Smooth muscle cell (in vitro differentiated cells): Measurements from ENCODE around the gene TBX2. TPM values are rescaled to one million over a fixed set of nuclear protein-coding genes. Genes with fewer than 3 reads are reported as not detected.

Source experiments
- DNase-seq: peaks from one replicate; lab custom pipeline; 2025; ENCODE audit not compliant: unreplicated experiment; lab: John Stamatoyannopoulos, UW
- H2AFZ ChIP-seq: fragments of 200-600 bp; sonication (generic); 2 replicates; pipeline ENCODE4 v1.6.0; 2016; ENCODE audit warnings: antibody characterized with exemption, low read depth, mild to moderate bottlenecking
- H3F3A ChIP-seq: fragments of 200-600 bp; sonication (generic); 2 replicates; pipeline ENCODE4 v1.6.0; 2017; ENCODE audit warnings: antibody characterized with exemption, low read depth
- H3K27ac ChIP-seq: fragments of 200-600 bp; sonication (generic); 2 replicates; pipeline ENCODE4 v1.5.1; 2016; ENCODE audit warnings: low read depth, mild to moderate bottlenecking
- H3K27me3 ChIP-seq: fragments of 200-600 bp; sonication (generic); 2 replicates; pipeline ENCODE4 v1.6.1; 2016; ENCODE audit warnings: low read depth, mild to moderate bottlenecking
- H3K36me3 ChIP-seq: fragments of 200-600 bp; sonication (generic); 2 replicates; pipeline ENCODE4 v1.5.1; 2016; ENCODE audit warnings: low read depth
- H3K4me1 ChIP-seq: fragments of 200-600 bp; sonication (generic); 2 replicates; pipeline ENCODE4 v1.5.1; 2016; ENCODE audit warnings: low read depth
- H3K4me2 ChIP-seq: fragments of 200-600 bp; sonication (generic); 2 replicates; pipeline ENCODE4 v1.6.0; 2016; ENCODE audit warnings: mild to moderate bottlenecking
- H3K4me3 ChIP-seq: fragments of 200-600 bp; sonication (generic); 2 replicates; pipeline ENCODE4 v1.5.1; 2016; ENCODE audit warnings: mild to moderate bottlenecking
- H3K79me2 ChIP-seq: fragments of 200-600 bp; sonication (generic); 2 replicates; pipeline ENCODE4 v1.6.0; 2016; ENCODE audit warnings: low read depth, mild to moderate bottlenecking
- H3K9ac ChIP-seq: fragments of 200-600 bp; sonication (generic); 2 replicates; pipeline ENCODE4 v1.6.0; 2016; ENCODE audit warnings: low read depth
- H3K9me3 ChIP-seq: fragments of 200-600 bp; sonication (generic); replicated peaks from 2 replicates; pipeline ENCODE4 v1.5.1; 2016; ENCODE audit warnings: low read depth
- H4K20me1 ChIP-seq: fragments of 200-600 bp; sonication (generic); 2 replicates; pipeline ENCODE4 v1.6.0; 2016; ENCODE audit warnings: low read depth
- CTCF ChIP-seq: fragments of 200-600 bp; sonication (generic); IDR thresholded peaks from 2 replicates; pipeline ENCODE4 v1.5.1; 2017; ENCODE audit warnings: borderline replicate concordance, mild to moderate bottlenecking, antibody characterized with exemption; ENCODE audit not compliant: insufficient read depth, poor library complexity, severe bottlenecking
- WGBS: methylation state at CpG from one replicate; pipeline ENCODE4 v1.1.7; 2016; ENCODE audit warnings: low lambda C conversion rate; 5-methylcytosine and 5-hydroxymethylcytosine counted together
- polyA plus RNA-seq: library from polyadenylated mRNA; unstranded; fragments of >200 nt; fragmentation: Nextera tagmentation; extraction: Ambion mirVana; gene quantifications from 2 replicates; pipeline ENCODE4 v1.2.1, GENCODE V29; 2016
- total RNA-seq: library from RNA; depleted of rRNA; stranded (reverse); fragments of >200 nt; gene quantifications from 2 replicates; pipeline ENCODE4 v1.2.3, GENCODE V29; 2014

TBX2 gene
- total and polyA plus RNA-seq, 2 experiments from 2014 or later: 46.7 to 146 TPM

- Histone ChIP-seq H3K27ac (no peak overlapping the region), H3K4me1 (peaks cover 10% of the 10 kb centered on the region), H2AFZ (no peak overlapping the region), H3F3A (no peaks in the 10 kb centered on the region), H4K20me1 (no peaks in the 10 kb centered on the region), H3K4me2 (no peak overlapping the region), H3K4me3 (no peak overlapping the region), H3K79me2 (no peaks in the 10 kb centered on the region), H3K36me3 (no peaks in the 10 kb centered on the region), H3K27me3 (no peaks in the 10 kb centered on the region), H3K9ac (no peak overlapping the region), H3K9me3 (no peaks in the 10 kb centered on the region)
- 93% methylated on average over 9 of the region's 9 CpGs for WGBS
- no peak for DNase-seq
- no peak for TF ChIP-seq CTCF
Observed at GRCh38 chr17:61372436-61372835, 27.2 kb upstream of the TBX2 start.

GRCh38 chr17:61376931-61377838, 22.5 kb upstream of the TBX2 start:
- Histone ChIP-seq H4K20me1 (no peaks in the 10 kb centered on the region), H3K36me3 (no peaks in the 10 kb centered on the region), H3K9ac (no peak overlapping the region), H3K27me3 (no peaks in the 10 kb centered on the region), H2AFZ (no peak overlapping the region), H3K4me1 (peaks cover 8% of the 10 kb centered on the region), H3K9me3 (no peaks in the 10 kb centered on the region), H3K79me2 (no peaks in the 10 kb centered on the region), H3K4me3 (no peak overlapping the region), H3F3A (no peaks in the 10 kb centered on the region), H3K27ac (no peak overlapping the region), H3K4me2 (no peak overlapping the region)
- WGBS: 94% methylated on average over 18 of the region's 18 CpGs
- no peak for DNase-seq
- no peak for TF ChIP-seq CTCF

- no peaks in the 10 kb centered on the region for H3F3A ChIP-seq
- H3K4me3 ChIP-seq: no peak overlapping the region
- TF ChIP-seq CTCF: no peak
- no peaks in the 10 kb centered on the region for H4K20me1 ChIP-seq
- no peak overlapping the region for H3K4me2 ChIP-seq
- WGBS: 85% methylated on average over 8 of the region's 8 CpGs
- H3K9me3 ChIP-seq: no peaks in the 10 kb centered on the region
- no peak overlapping the region for H2AFZ ChIP-seq
- no peak overlapping the region for H3K9ac ChIP-seq
- H3K4me1 ChIP-seq: peaks cover 8% of the 10 kb centered on the region
- no peak overlapping the region for H3K27ac ChIP-seq
- no peak for DNase-seq
- H3K36me3 ChIP-seq: no peaks in the 10 kb centered on the region
- no peaks in the 10 kb centered on the region for H3K27me3 ChIP-seq
- no peaks in the 10 kb centered on the region for H3K79me2 ChIP-seq
Observed at GRCh38 chr17:61378658-61379456, 20.8 kb upstream of the TBX2 start.
